ENCODE data around the gene TIMM8B. TPM values are rescaled to one million over a fixed set of nuclear protein-coding genes. Genes with fewer than 3 reads are reported as not detected.
A peak's percentile ranks its signal among the peaks of the same experiment; 100 is the strongest.

Gene TIMM8B
- total RNA-seq, 1 experiment from 2014 or later, result 42.4 TPM

- DNase-seq, result peak; percentile 63 to 84
- peak within 1 kb of the TSS; percentile 82 for H3K27ac ChIP-seq
- peak within 1 kb of the TSS; percentile 98 for H3K4me3 ChIP-seq
- POLR2A ChIA-PET (ENCODE audit: unreplicated experiment), result interaction anchor here (0.6 kb wide), 1 partner anchor 9 kb away, joined by 3 read pairs; no protein-coding TSS in a partner anchor
- BruUV-seq (replicated peaks), result TSS peak; percentile 72
- 0 out of 2 replicates have a peak, but pooled peaks cover 4% of the 10 kb centered on the region for H4K20me1 ChIP-seq (ENCODE audit: insufficient read depth)
- no peaks in the 10 kb centered on the region for H3K27me3 ChIP-seq (ENCODE audit: insufficient read depth, low read depth)
- H3F3A ChIP-seq (ENCODE audit: insufficient read depth, low read depth), result peaks cover 6% of the 10 kb centered on the region; the same call in 1 of the 2 replicates
- no peaks in the 10 kb centered on the region for H3K9me3 ChIP-seq (ENCODE audit: insufficient read depth, low read depth)
- H2AFZ ChIP-seq, result peak within 1 kb of the TSS; percentile 90
- TF ChIP-seq, protein P1, sequence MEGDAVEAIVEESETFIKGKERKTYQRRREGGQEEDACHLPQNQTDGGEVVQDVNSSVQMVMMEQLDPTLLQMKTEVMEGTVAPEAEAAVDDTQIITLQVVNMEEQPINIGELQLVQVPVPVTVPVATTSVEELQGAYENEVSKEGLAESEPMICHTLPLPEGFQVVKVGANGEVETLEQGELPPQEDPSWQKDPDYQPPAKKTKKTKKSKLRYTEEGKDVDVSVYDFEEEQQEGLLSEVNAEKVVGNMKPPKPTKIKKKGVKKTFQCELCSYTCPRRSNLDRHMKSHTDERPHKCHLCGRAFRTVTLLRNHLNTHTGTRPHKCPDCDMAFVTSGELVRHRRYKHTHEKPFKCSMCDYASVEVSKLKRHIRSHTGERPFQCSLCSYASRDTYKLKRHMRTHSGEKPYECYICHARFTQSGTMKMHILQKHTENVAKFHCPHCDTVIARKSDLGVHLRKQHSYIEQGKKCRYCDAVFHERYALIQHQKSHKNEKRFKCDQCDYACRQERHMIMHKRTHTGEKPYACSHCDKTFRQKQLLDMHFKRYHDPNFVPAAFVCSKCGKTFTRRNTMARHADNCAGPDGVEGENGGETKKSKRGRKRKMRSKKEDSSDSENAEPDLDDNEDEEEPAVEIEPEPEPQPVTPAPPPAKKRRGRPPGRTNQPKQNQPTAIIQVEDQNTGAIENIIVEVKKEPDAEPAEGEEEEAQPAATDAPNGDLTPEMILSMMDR (conservative IDR thresholded peaks at IDR 0.05), result 0 out of 2 replicates have a peak, but pooled peaks have one; percentile 17
- no peak for TF ChIP-seq EZH2 (IDR thresholded peaks at IDR 0.05; ENCODE audit: low read depth)
- H3K79me2 ChIP-seq (ENCODE audit: low read depth), result peaks cover 28% of the 10 kb centered on the region
- CTCF ChIA-PET, result no interaction called here
- peaks cover 18% of the 10 kb centered on the region; the same call in 1 of the 2 replicates for H3K4me1 ChIP-seq (replicated peaks; ENCODE audit: insufficient read depth)
- H3K9me2 ChIP-seq (ENCODE audit: insufficient read depth), result no peaks in the 10 kb centered on the region
- H3K36me3 ChIP-seq (ENCODE audit: low read depth), result peaks cover 36% of the 10 kb centered on the region
- intact Hi-C loops (cut with micrococcal nuclease; ENCODE audit: unreplicated experiment), result loop anchor here (2.0 to 5.0 kb wide), 2 partner anchors 47 to 143 kb away; partner anchors contain the start of gene DLAT
- peak within 1 kb of the TSS; percentile 84 for H3K4me2 ChIP-seq
Observed at GRCh38 chr11:112073941-112074811, 12.4 kb downstream of the TIMM8B start, which contains the start of the genes NKAPD1 and PIH1D2. NKAPD1 (plus strand) TSS chr11:112074299; CDS start chr11:112075575, 1,276 bp downstream. PIH1D2 (minus strand) TSS chr11:112074017; CDS start chr11:112073174, 843 bp downstream.

DNA sequence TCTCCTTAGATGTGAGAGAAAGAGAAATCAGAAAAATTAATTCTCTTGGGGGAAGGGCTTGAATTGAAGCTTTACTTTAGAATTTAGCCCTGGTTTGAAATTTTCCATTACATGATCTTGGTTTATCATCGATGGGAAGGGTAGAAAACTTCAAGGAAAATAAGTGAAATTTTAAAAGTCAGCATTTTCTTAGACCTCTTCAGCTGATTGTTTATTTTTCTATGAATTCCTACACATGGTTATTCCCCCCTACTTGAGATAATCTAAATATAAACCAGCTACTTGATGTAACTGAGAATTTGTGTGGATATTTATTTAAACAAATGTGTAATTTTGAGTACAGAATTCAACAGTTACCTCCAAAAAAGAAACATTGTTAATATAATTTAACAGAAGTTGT is 23.6 kb downstream of the TIMM8B start:
- H3K9me3 ChIP-seq (ENCODE audit: insufficient read depth, low read depth), result no peaks in the 10 kb centered on the region
- no peaks in the 10 kb centered on the region for H3K27me3 ChIP-seq (ENCODE audit: insufficient read depth, low read depth)
- no peaks in the 10 kb centered on the region for H3K79me2 ChIP-seq (ENCODE audit: low read depth)
- BruUV-seq (replicated peaks), result no TSS peak
- no peak overlapping the region for H3K4me3 ChIP-seq
- H3K27ac ChIP-seq, result no peak overlapping the region
- TF ChIP-seq, protein P1 (conservative IDR thresholded peaks at IDR 0.05), result no peak
- TF ChIP-seq EZH2 (IDR thresholded peaks at IDR 0.05; ENCODE audit: low read depth), result no peak
- no peaks in the 10 kb centered on the region for H3K4me1 ChIP-seq (replicated peaks; ENCODE audit: insufficient read depth)
- no peak overlapping the region for H3K4me2 ChIP-seq
- POLR2A ChIA-PET (ENCODE audit: unreplicated experiment), result no interaction called here
- DNase-seq, result no peak
- no peaks in the 10 kb centered on the region for H3K9me2 ChIP-seq (ENCODE audit: insufficient read depth)
- intact Hi-C loops (cut with micrococcal nuclease; ENCODE audit: unreplicated experiment), result no loop called here
- CTCF ChIA-PET, result no interaction called here
- H3K36me3 ChIP-seq (ENCODE audit: low read depth), result peaks cover 15% of the 10 kb centered on the region
- H3F3A ChIP-seq (ENCODE audit: insufficient read depth, low read depth), result peaks cover 11% of the 10 kb centered on the region; the same call in 1 of the 2 replicates
- no peak overlapping the region for H2AFZ ChIP-seq
- no peaks in the 10 kb centered on the region for H4K20me1 ChIP-seq (ENCODE audit: insufficient read depth)

- Histone ChIP-seq H3K36me3 (ENCODE audit: low read depth) (peaks cover 29% of the 10 kb centered on the region), H3F3A (ENCODE audit: insufficient read depth, low read depth) (peaks cover 5% of the 10 kb centered on the region; the same call in 1 of the 2 replicates), H3K4me1 (replicated peaks; ENCODE audit: insufficient read depth) (no peaks in the 10 kb centered on the region), H4K20me1 (ENCODE audit: insufficient read depth) (no peaks in the 10 kb centered on the region), H3K4me2 (no peak overlapping the region), H3K9me2 (ENCODE audit: insufficient read depth) (no peaks in the 10 kb centered on the region; the same call in 1 of the 2 replicates), H3K9me3 (ENCODE audit: insufficient read depth, low read depth) (no peaks in the 10 kb centered on the region), H2AFZ (no peak overlapping the region), H3K4me3 (no peak overlapping the region), H3K27ac (no peak overlapping the region), H3K79me2 (ENCODE audit: low read depth) (no peaks in the 10 kb centered on the region), H3K27me3 (ENCODE audit: insufficient read depth, low read depth) (no peaks in the 10 kb centered on the region)
- ChIA-PET CTCF (no interaction called here), POLR2A (ENCODE audit: unreplicated experiment) (no interaction called here)
- TF ChIP-seq, protein P1 (conservative IDR thresholded peaks at IDR 0.05), result no peak
- TF ChIP-seq EZH2 (IDR thresholded peaks at IDR 0.05; ENCODE audit: low read depth), result no peak
- no TSS peak for BruUV-seq (replicated peaks)
- peak in 1 of 2 experiments; percentile 66 for DNase-seq
- intact Hi-C loops (cut with micrococcal nuclease; ENCODE audit: unreplicated experiment), result no loop called here
Observed at GRCh38 chr11:112058103-112058502, 28.5 kb downstream of the TIMM8B start.

Measured in PC-9 (cell line).